Esophagus squamous epithelium (tissue), 5 donors: ENCODE measurements around the gene PAGE2B. TPM values are rescaled to one million over a fixed set of nuclear protein-coding genes. Genes with fewer than 3 reads are reported as not detected.
"Not testable (repeated sequence)": the region's sequence is repeated elsewhere in the genome, so short reads cannot be mapped to it uniquely, and the experiment has no call there.

Source experiments
- DNase-seq: peaks from one replicate; lab custom pipeline; 2025; lab: John Stamatoyannopoulos, UW
- H3K27ac ChIP-seq, 4 donors: fragments of 200-600 bp; sonication (generic); one replicate each; pipeline ENCODE4 v1.5.1; 2016 to 2019; ENCODE audit warnings: mild to moderate bottlenecking in 1 of 4
- H3K27me3 ChIP-seq, 4 donors: fragments of 200-600 bp; sonication (generic); 1 replicate in 3 of 4; 2 replicates in 1 of 4; pipeline versions ENCODE4 v1.5.1 to v1.6.0; 2017 to 2021; ENCODE audit warnings: antibody characterized with exemption in 1 of 4
- H3K36me3 ChIP-seq, 3 donors: fragments of 200-600 bp; sonication (generic); one replicate each; pipeline ENCODE4 v1.5.1; 2016 to 2019
- H3K4me1 ChIP-seq, 3 donors: fragments of 200-600 bp; sonication (generic); one replicate each; pipeline ENCODE4 v1.5.1; 2017 to 2019
- H3K4me3 ChIP-seq, 4 donors: fragments of 200-600 bp; sonication (generic); 1 replicate in 3 of 4; 2 replicates in 1 of 4; pipeline ENCODE4 v1.5.1; 2016 to 2019; ENCODE audit warnings: mild to moderate bottlenecking in 2 of 4, moderate library complexity in 1 of 4
- H3K9me3 ChIP-seq, 3 donors: fragments of 200-600 bp; sonication (generic); one replicate each; pipeline ENCODE4 v1.5.1; 2016 to 2019
- CTCF ChIP-seq, 6 experiments: fragments of 450-650 bp in 4 of 6; fragments of 200-600 bp in 2 of 6; sonication (generic) in 2 of 6; IDR thresholded peaks; one replicate each; pipeline ENCODE4 v1.5.1; 2016 to 2019; ENCODE audit warnings: antibody characterized with exemption in 6 of 6, mild to moderate bottlenecking in 4 of 6, moderate library complexity in 4 of 6
- POLR2A ChIP-seq, 4 donors: fragments of 450-650 bp; IDR thresholded peaks; one replicate each; pipeline ENCODE4 v1.6.1; 2017; ENCODE audit warnings: antibody characterized with exemption in 4 of 4, mild to moderate bottlenecking in 4 of 4, moderate library complexity in 3 of 4
- WGBS, 2 donors: methylation state at CpG; one replicate each; pipeline ENCODE4 v1.1.5; 2018; 5-methylcytosine and 5-hydroxymethylcytosine counted together
- intact Hi-C: fragments of 100-400 bp; cut with DNase I; formaldehyde crosslinking; loops from one replicate; pipeline ENCODE4 v1.15.0; 2022
- total RNA-seq, 4 donors: library from RNA; depleted of rRNA; stranded (reverse); fragments of >200 nt; gene quantifications; one replicate each; pipeline ENCODE4 v1.1.0, GENCODE V29; 2016
- donor health status: DM: yes; HTN: yes; CAD: no.

The PAGE2B gene
- total RNA-seq, 4 donors from 2014 or later: not detected

- intact Hi-C loops: no loop called here
- 42% methylated on average over 7 of the region's 7 CpGs; no CpG with 5 or more reads in 1 of the 2 donors for WGBS, 2 donors
- no peaks in the 10 kb centered on the region for H3K36me3 ChIP-seq
- no peak for DNase-seq
- TF ChIP-seq CTCF (IDR thresholded peaks at IDR 0.05) (no peak), POLR2A (IDR thresholded peaks at IDR 0.05) (no peak)
- no peaks in the 10 kb centered on the region for H3K27me3 ChIP-seq
- H3K9me3 ChIP-seq: no peaks in the 10 kb centered on the region
- H3K27ac ChIP-seq: no peak overlapping the region
- H3K4me1 ChIP-seq: peaks cover 0 to 8% (median 0%) of the 10 kb centered on the region in 3 donors
- no peak overlapping the region for H3K4me3 ChIP-seq
Observed at GRCh38 chrX:55109306-55109705, 34.5 kb downstream of the PAGE2B start.

- no peak for DNase-seq
- TF ChIP-seq POLR2A (IDR thresholded peaks at IDR 0.05) (no peak), CTCF (IDR thresholded peaks at IDR 0.05) (no peak)
- no peak overlapping the region for H3K4me3 ChIP-seq
- H3K27ac ChIP-seq: no peak overlapping the region
- no peaks in the 10 kb centered on the region for H3K36me3 ChIP-seq
- intact Hi-C loops: no loop called here
- peaks cover 0 to 8% (median 0%) of the 10 kb centered on the region in 3 donors for H3K4me1 ChIP-seq
- no peaks in the 10 kb centered on the region for H3K27me3 ChIP-seq
- WGBS, 2 donors: 59 to 63% methylated on average over 4 to 7 of the region's 8 CpGs
- H3K9me3 ChIP-seq: no peaks in the 10 kb centered on the region
Observed at GRCh38 chrX:55111578-55112254, 36.9 kb downstream of the PAGE2B start.

- H3K27ac ChIP-seq, intact Hi-C loops, H3K4me1 ChIP-seq, H3K27me3 ChIP-seq, H3K36me3 ChIP-seq, H3K9me3 ChIP-seq, DNase-seq, H3K4me3 ChIP-seq: not testable (repeated sequence)
- WGBS, 2 donors: 56 to 59% methylated on average over 7 of the region's 7 CpGs
Observed at GRCh38 chrX:55116589-55116988, 41.8 kb downstream of the PAGE2B start.

GRCh38 chrX:55118574-55118973 is 43.7 kb downstream of the PAGE2B start:
- H3K4me1 ChIP-seq: no peaks in the 10 kb centered on the region
- no peak overlapping the region for H3K4me3 ChIP-seq
- H3K9me3 ChIP-seq: no peaks in the 10 kb centered on the region
- no peaks in the 10 kb centered on the region for H3K36me3 ChIP-seq
- intact Hi-C loops: no loop called here
- no peaks in the 10 kb centered on the region for H3K27me3 ChIP-seq
- DNase-seq: no peak
- no peak for TF ChIP-seq CTCF (IDR thresholded peaks at IDR 0.05)
- TF ChIP-seq POLR2A (IDR thresholded peaks at IDR 0.05): no peak
- H3K27ac ChIP-seq: no peak overlapping the region
- 81 to 94% methylated on average over 3 of the region's 3 CpGs for WGBS, 2 donors

- TF ChIP-seq CTCF (IDR thresholded peaks at IDR 0.05): no peak
- Histone ChIP-seq H3K27me3 (no peaks in the 10 kb centered on the region), H3K4me3 (no peak overlapping the region), H3K4me1 (no peaks in the 10 kb centered on the region), H3K9me3 (no peaks in the 10 kb centered on the region), H3K27ac (no peak overlapping the region), H3K36me3 (no peaks in the 10 kb centered on the region)
- intact Hi-C loops: no loop called here
- DNase-seq: no peak
Observed at GRCh38 chrX:55119271-55119670, 44.4 kb downstream of the PAGE2B start.

- Histone ChIP-seq H3K27ac (no peak overlapping the region), H3K4me1 (no peaks in the 10 kb centered on the region), H3K27me3 (no peaks in the 10 kb centered on the region), H3K4me3 (no peak overlapping the region), H3K9me3 (no peaks in the 10 kb centered on the region), H3K36me3 (no peaks in the 10 kb centered on the region)
- 17 to 23% methylated on average over 1 of the region's 1 CpG for WGBS, 2 donors
- DNase-seq: no peak
- intact Hi-C loops: no loop called here
- TF ChIP-seq CTCF (IDR thresholded peaks at IDR 0.05): no peak
- no peak for TF ChIP-seq POLR2A (IDR thresholded peaks at IDR 0.05)
Observed at GRCh38 chrX:55119712-55120111, 44.9 kb downstream of the PAGE2B start.
